Hindlimb muscle (tissue), 1 donor: Measurements from ENCODE around the gene B3GLCT. TPM values are rescaled to one million over a fixed set of nuclear protein-coding genes. Genes with fewer than 3 reads are reported as not detected.

ENCODE experiments used
- DNase-seq: peaks from one replicate; pipeline ENCODE4 v3.0.0-alpha.2; 2013
- polyA plus RNA-seq: library from polyadenylated mRNA; unstranded; fragments of 120-200 nt; gene quantifications from one replicate; pipeline ENCODE4 v1.2.1, GENCODE V29; 2013; ENCODE audit not compliant: insufficient read length

The B3GLCT gene
- polyA plus RNA-seq, 1 donor: 17.4 TPM

DNA sequence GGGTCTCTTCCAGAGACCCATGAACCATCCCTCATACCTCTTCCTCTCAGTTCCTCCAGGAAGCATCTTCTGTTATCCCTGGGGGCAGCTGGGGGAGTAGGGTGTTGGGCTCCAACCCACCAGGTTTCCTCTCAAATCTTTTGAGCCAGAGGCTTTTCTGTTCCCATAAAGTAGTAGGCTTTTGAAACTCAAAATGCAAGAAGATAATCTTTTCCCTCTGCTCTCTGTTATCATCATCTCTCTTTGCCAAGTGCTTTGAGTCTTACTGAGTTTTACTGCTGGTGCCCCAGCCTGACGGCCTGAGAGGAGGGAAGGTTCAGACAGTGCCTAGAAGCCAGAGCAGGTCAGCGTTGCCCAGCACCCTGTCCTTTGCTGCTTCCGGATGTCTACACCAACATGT lies 157.2 kb downstream of the B3GLCT start:
- no peak for DNase-seq

GRCh38 chr13:31357581-31357980 lies 157.8 kb downstream of the B3GLCT start:
- no peak for DNase-seq

GRCh38 chr13:31361673-31362072 lies 161.9 kb downstream of the B3GLCT start:
- no peak for DNase-seq

DNA sequence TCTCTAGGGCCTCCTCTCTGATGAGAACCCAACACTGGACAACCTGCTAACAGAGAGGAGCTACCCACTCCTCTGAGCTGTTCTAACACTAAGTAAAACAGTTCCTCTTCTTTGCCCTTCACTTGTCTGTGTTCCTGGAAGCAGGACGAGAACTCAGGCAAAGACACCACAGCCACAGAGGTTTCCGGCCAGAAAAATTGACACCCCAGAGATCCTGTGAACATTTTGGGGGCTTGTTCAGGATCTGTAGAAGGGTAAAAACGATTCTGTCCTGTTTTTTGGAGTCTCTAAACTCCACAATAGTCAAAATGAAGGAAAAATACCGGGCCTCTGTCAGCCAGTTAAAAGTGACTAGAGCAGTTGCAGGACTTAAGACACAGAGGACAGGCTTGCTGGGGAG lies 165.9 kb downstream of the B3GLCT start:
- DNase-seq: no peak

DNA sequence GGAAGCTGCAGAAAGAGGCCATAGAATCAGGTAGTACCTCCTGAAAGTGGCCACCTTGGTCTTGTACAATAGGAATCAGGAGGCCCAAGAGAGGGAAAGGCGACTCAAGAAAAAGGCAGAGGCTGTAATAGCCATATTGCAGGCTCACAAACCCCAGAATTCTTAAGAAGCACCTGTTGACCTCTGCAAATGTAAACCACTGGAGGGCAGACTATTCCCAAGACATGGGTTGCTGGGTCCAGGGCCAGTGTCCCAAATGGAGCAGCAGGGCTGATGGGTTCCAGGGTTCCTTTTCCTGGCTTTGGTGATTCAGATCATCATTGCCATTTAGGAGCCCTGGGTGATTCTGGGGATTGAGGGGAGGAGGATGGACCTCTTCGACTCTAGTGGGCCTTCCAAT lies 167.6 kb downstream of the B3GLCT start:
- no peak for DNase-seq

DNA sequence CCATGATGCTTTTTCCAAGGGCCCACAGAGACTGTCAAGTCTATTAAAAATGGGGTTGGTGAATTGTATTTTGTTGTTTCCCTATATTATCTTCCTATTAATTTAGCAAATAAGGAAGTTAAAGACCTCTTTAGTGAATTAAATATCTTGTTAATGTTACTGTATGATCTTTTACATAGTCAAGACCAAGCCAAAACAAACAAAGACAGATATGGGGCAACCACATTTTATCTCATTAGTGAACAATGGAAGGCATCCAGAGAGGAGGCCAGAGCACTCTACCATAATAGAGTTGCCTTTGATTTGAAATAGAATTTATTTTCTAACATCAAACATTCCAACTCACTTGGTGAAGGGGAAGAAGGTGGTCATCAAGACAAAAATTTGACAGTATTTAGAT lies 169.4 kb downstream of the B3GLCT start:
- DNase-seq: no peak

- no peak for DNase-seq
Observed at GRCh38 chr13:31372454-31372853, 172.7 kb downstream of the B3GLCT start.

DNA sequence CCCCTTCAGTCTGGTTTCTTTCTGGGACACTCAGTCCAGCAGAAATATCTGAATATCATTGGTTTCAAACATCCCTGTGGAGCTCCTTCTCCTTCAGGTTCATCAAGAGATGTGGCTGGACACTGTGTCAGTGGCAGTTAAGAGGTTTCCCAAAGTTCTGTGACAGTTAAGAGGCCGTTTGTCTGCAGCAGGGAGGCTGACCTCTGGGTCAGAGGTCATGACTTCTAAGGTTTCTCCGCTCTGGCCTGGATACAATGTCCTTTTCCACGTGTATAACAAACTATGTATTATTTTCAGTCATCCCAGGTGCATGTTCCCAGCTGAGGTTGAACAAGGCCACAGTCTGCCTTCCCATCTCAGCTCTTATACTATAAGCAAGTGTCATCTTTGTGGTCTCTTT lies 174.9 kb downstream of the B3GLCT start:
- DNase-seq: no peak

GRCh38 chr13:31377946-31378345 lies 178.2 kb downstream of the B3GLCT start:
- no peak for DNase-seq

- no peak for DNase-seq
Observed at GRCh38 chr13:31380715-31381114, 180.9 kb downstream of the B3GLCT start.

Other genes starting within 250 kb of the B3GLCT start
- gene HSPH1, start 38.1 kb upstream of the B3GLCT start, polyA plus RNA-seq: 57.6 TPM